GM12878 (cell line): Measurements from ENCODE around the gene THOC6. TPM values are rescaled to one million over a fixed set of nuclear protein-coding genes. Genes with fewer than 3 reads are reported as not detected.

Experiments
- ATF7 ChIP-seq: fragments of 450-650 bp; IDR thresholded peaks from 2 replicates; pipeline ENCODE4 v1.6.1; 2016; ENCODE audit warnings: low read depth, mild to moderate bottlenecking
- CUX1 ChIP-seq: IDR thresholded peaks from 2 replicates; pipeline ENCODE4 v1.6.1; 2012; ENCODE audit warnings: improper control_type of control experiment, low read depth, low read length; ENCODE audit not compliant: insufficient replicate concordance
- ELK1 ChIP-seq: IDR thresholded peaks from 2 replicates; pipeline ENCODE4 v1.6.1; 2012; ENCODE audit warnings: low read depth, low read length, improper control_type of control experiment
- FOS ChIP-seq: IDR thresholded peaks from 3 replicates; pipeline ENCODE4 v1.6.1; 2011; ENCODE audit warnings: borderline replicate concordance; ENCODE audit not compliant: insufficient read length; ENCODE audit errors: extremely low read depth
- HCFC1 ChIP-seq: fragments of 150-350 bp; IDR thresholded peaks from 2 replicates; pipeline ENCODE4 v1.6.1; 2014; ENCODE audit warnings: low read length
- HDGF ChIP-seq: fragments of 450-650 bp; IDR thresholded peaks from 2 replicates; pipeline ENCODE4 v1.6.1; 2016; ENCODE audit warnings: antibody characterized with exemption
- IKZF1 ChIP-seq: fragments of 450-650 bp; conservative IDR thresholded peaks from 2 replicates; pipeline ENCODE4 v1.6.1; 2017; ENCODE audit warnings: antibody characterized with exemption, mild to moderate bottlenecking
- IKZF2 ChIP-seq, 2 experiments: fragments of 450-650 bp; IDR thresholded peaks; 2 replicates each; pipeline ENCODE4 v1.6.1; 2017; ENCODE audit warnings: mild to moderate bottlenecking in 2 of 2, moderate library complexity in 2 of 2
- KDM1A ChIP-seq: fragments of 200-600 bp; sonication (generic); IDR thresholded peaks from 2 replicates; pipeline ENCODE4 v1.6.1; 2016; ENCODE audit warnings: borderline replicate concordance
- MEF2B ChIP-seq: fragments of 450-650 bp; IDR thresholded peaks from 2 replicates; pipeline ENCODE4 v1.6.1; 2018; ENCODE audit warnings: mild to moderate bottlenecking, moderate library complexity; ENCODE audit not compliant: partially characterized antibody, poor library complexity, severe bottlenecking
- MLLT1 ChIP-seq: fragments of 450-650 bp; IDR thresholded peaks from 2 replicates; pipeline ENCODE4 v1.6.1; 2016; ENCODE audit warnings: mild to moderate bottlenecking
- NFXL1 ChIP-seq: fragments of 450-650 bp; IDR thresholded peaks from 2 replicates; pipeline ENCODE4 v1.6.1; 2017; ENCODE audit warnings: antibody characterized with exemption, mild to moderate bottlenecking, borderline replicate concordance
- PAX5 ChIP-seq: IDR thresholded peaks from 2 replicates; pipeline ENCODE4 v1.6.1; 2011; ENCODE audit warnings: low read depth, low read length, borderline replicate concordance
- POLR2A ChIP-seq: IDR thresholded peaks from 2 replicates; pipeline ENCODE4 v1.6.1; 2011; ENCODE audit warnings: low read depth, mild to moderate bottlenecking, low read length
- RUNX3 ChIP-seq: IDR thresholded peaks from 2 replicates; pipeline ENCODE4 v1.6.1; 2012; ENCODE audit warnings: low read length, inconsistent platforms
- SIN3A ChIP-seq: IDR thresholded peaks from 2 replicates; pipeline ENCODE4 v1.6.1; 2012; ENCODE audit warnings: low read depth, low read length, improper control_type of control experiment
- SMAD1 ChIP-seq: fragments of 450-650 bp; IDR thresholded peaks from 2 replicates; pipeline ENCODE4 v1.6.1; 2018; ENCODE audit warnings: mild to moderate bottlenecking, low read depth; ENCODE audit not compliant: partially characterized antibody
- SPI1 ChIP-seq: IDR thresholded peaks from 2 replicates; pipeline ENCODE4 v1.6.1; 2011; ENCODE audit warnings: low read depth, mild to moderate bottlenecking, low read length, moderate library complexity, borderline replicate concordance; ENCODE audit not compliant: insufficient read depth
- TAF1 ChIP-seq: IDR thresholded peaks from 2 replicates; pipeline ENCODE4 v1.6.1; 2011; ENCODE audit warnings: mild to moderate bottlenecking, low read depth, low read length, borderline replicate concordance
- TCF12 ChIP-seq: IDR thresholded peaks from 2 replicates; pipeline ENCODE4 v1.6.1; 2011; ENCODE audit warnings: low read depth, mild to moderate bottlenecking, low read length
- TCF3 ChIP-seq: IDR thresholded peaks from 2 replicates; pipeline ENCODE4 v1.6.1; 2012; ENCODE audit warnings: low read depth, mild to moderate bottlenecking, low read length, borderline replicate concordance; ENCODE audit not compliant: insufficient read depth
- YY1 ChIP-seq: IDR thresholded peaks from 2 replicates; pipeline ENCODE4 v1.6.1; 2011; ENCODE audit warnings: low read depth, mild to moderate bottlenecking, low read length
- ZNF384 ChIP-seq: IDR thresholded peaks from 2 replicates; pipeline ENCODE4 v1.6.1; 2012; ENCODE audit warnings: low read depth, mild to moderate bottlenecking, low read length, improper control_type of control experiment, borderline replicate concordance
- ZNF622 ChIP-seq: fragments of 450-650 bp; IDR thresholded peaks from 2 replicates; pipeline ENCODE4 v1.6.1; 2017; ENCODE audit warnings: mild to moderate bottlenecking, inconsistent platforms
- polyA plus RNA-seq, 11 experiments: library from polyadenylated mRNA; depleted of rRNA in 4 of 11; unstranded in 6 of 11; stranded (reverse) in 5 of 11; fragments of >200 nt; fragmentation: Nextera tagmentation in 4 of 11; fragmentation: Illumina TruSeq in 1 of 11; extraction: Ambion mirVana in 4 of 11; extraction: Trizol in 1 of 11; gene quantifications; 1 replicate in 1 of 11; 2 replicates in 10 of 11; pipeline versions ENCODE4 v1.2.1 to v1.2.3, GENCODE V29; 2011 to 2016; ENCODE audit warnings: inconsistent platforms in 2 of 11, missing spikeins in 2 of 11, low read depth in 1 of 11
- total RNA-seq, 4 experiments: library from RNA; depleted of rRNA in 3 of 4; stranded (reverse); fragments of >200 nt in 3 of 4; fragmentation: Illumina TruSeq in 1 of 4; extraction: Trizol in 1 of 4; gene quantifications; 2 replicates each; pipeline versions ENCODE4 v1.2.1 to v1.2.3, GENCODE V29; 2013 to 2021

THOC6 gene
- total and polyA plus RNA-seq, 10 of the 15 experiments (the other 5 are each of a cell fraction or from before 2014, with no cell fraction given) = 1.0 to 54.4 (median 27.9) TPM

- TF ChIP-seq CUX1 = no peak
- peak; percentile 83 for TF ChIP-seq SIN3A
- peak; percentile 44 for TF ChIP-seq SMAD1
- TF ChIP-seq TCF12 = peak; percentile 44; the same call in 1 of the 2 replicates
- no peak for TF ChIP-seq MEF2B
- TF ChIP-seq ATF7 = 0 out of 2 replicates have a peak, but pooled peaks have one; percentile 20
- no peak for TF ChIP-seq ZNF384
- TF ChIP-seq POLR2A = peak; percentile 95
- no peak; the same call in 1 of the 2 replicates for TF ChIP-seq PAX5
- TF ChIP-seq FOS = no peak
- TF ChIP-seq TCF3 = 0 out of 2 replicates have a peak, but pooled peaks have one; percentile 21
- TF ChIP-seq HCFC1 = peak; percentile 98
- TF ChIP-seq IKZF1 = peak; percentile 99
- peak; percentile 84 for TF ChIP-seq HDGF
- TF ChIP-seq ZNF622 = no peak
- TF ChIP-seq SPI1 = peak; percentile 61; the same call in 1 of the 2 replicates
- TF ChIP-seq KDM1A = no peak
- TF ChIP-seq RUNX3 = peak; percentile 62; the same call in 1 of the 2 replicates
- no peak for TF ChIP-seq IKZF2 (IDR thresholded peaks at IDR 0.05)
- TF ChIP-seq ELK1 = 0 out of 2 replicates have a peak, but pooled peaks have one; percentile 27
- no peak for TF ChIP-seq NFXL1
- TF ChIP-seq YY1 = peak; percentile 83
- TF ChIP-seq TAF1 = peak; percentile 57; the same call in 1 of the 2 replicates
- no peak for TF ChIP-seq MLLT1
Observed at GRCh38 chr16:3023669-3024478, at the start of gene THOC6, which contains the start of gene HCFC1R1 (continued).
